Measurements from ENCODE around the gene SYT1. TPM values are rescaled to one million over a fixed set of nuclear protein-coding genes. Genes with fewer than 3 reads are reported as not detected.

Gene SYT1
- total and polyA plus RNA-seq, 2 donors (not counting 1 experiment from before 2014, with no cell fraction given) = 0.60 to 1.3 TPM

DNA sequence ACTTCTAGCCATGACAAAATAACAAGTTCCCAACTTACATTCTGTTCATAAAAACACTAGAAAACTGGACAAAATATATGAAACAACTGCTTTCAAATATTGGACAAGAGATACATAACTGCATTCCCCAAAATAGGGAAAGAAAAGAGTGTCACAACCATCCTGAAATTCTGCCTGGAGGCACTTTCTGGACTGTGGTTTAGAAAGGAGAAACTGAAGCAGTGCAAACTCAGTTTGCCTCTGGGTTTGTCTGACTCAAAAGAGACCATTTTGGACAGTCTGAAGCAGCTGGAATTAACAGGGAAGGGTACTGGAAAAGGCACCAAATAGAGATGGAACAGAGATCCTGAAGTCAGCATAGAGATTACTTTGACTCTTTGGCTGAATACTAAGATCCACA is 11.3 kb upstream of the SYT1 start:
- CTCF ChIA-PET = no interaction called here
- no peak for ATAC-seq (ENCODE audit: low read depth)

DNA sequence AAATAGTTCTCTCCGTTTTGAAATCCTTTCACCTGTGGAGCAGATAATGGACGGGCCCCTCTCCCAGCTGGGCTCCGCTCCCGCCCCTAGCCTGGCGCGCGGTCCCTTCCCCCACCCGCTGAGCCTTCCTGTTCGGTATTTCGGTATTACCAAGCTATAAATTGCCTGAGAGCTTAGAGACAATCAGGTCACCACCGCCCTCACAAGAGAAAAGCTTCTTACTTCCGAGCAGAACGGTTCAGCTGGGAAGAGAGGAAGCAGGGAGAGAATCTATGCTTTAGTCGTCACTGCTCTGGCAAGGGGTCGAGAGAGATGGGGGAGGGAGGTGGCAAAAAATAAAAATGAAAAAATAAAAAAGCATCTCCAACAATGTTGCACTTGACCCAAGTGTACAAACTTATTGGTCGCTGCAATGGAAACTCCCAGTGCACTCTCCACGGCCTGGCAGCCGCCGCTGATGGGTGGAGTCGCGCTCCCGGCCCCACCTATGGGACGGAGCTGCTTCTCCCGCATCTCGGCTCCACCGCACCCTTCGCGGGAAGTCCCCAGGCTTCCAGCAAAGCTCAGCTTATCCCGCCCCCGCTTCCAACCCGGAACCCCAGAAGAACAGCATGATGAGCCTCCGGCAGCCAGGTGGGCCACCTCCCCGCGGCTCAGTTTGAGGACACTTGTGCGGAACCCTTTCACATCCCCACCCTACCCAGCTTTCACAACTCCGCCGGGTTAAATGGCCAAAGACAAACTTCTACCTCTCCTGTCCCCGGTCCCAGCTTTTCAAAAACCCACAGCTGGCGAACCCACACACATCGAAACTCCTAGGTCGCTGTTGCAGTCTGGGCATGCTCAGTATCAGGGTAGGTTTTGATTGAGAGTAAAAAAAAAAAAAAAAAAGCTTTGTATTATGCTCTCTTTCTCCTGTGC is 832 bp upstream of the SYT1 start:
- peak overlapping the region; percentile 48 to 69 (median 63) for H3K4me3 ChIP-seq (ENCODE audit: control extremely low read depth in 1 of 5, extremely low read depth in 1 of 5, insufficient read depth in 1 of 5, low read depth in 2 of 5, low read length in 4 of 5)
- no peak for TF ChIP-seq EZH2 (IDR thresholded peaks at IDR 0.05; ENCODE audit: borderline replicate concordance, insufficient read depth, low read depth, low read length, poor library complexity, severe bottlenecking)
- TF ChIP-seq, protein P1, sequence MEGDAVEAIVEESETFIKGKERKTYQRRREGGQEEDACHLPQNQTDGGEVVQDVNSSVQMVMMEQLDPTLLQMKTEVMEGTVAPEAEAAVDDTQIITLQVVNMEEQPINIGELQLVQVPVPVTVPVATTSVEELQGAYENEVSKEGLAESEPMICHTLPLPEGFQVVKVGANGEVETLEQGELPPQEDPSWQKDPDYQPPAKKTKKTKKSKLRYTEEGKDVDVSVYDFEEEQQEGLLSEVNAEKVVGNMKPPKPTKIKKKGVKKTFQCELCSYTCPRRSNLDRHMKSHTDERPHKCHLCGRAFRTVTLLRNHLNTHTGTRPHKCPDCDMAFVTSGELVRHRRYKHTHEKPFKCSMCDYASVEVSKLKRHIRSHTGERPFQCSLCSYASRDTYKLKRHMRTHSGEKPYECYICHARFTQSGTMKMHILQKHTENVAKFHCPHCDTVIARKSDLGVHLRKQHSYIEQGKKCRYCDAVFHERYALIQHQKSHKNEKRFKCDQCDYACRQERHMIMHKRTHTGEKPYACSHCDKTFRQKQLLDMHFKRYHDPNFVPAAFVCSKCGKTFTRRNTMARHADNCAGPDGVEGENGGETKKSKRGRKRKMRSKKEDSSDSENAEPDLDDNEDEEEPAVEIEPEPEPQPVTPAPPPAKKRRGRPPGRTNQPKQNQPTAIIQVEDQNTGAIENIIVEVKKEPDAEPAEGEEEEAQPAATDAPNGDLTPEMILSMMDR (IDR thresholded peaks at IDR 0.05) = no peak
- DNase-seq (peak; percentile 43), ATAC-seq (ENCODE audit: low read depth) (peak; percentile 44)
- peaks cover 15 to 25% of the 10 kb centered on the region in 2 donors for H3K4me1 ChIP-seq (ENCODE audit: control insufficient read depth in 2 of 2, insufficient read depth in 2 of 2, low read length in 2 of 2)
- Mint-ChIP-seq H3K27ac (peak overlapping the region; percentile 63), H3K9me3 (ENCODE audit: insufficient read depth) (no peaks in the 10 kb centered on the region), H3K4me1 (peaks cover 19% of the 10 kb centered on the region), H3K27me3 (peaks cover 6% of the 10 kb centered on the region), H3K4me3 (peak overlapping the region; percentile 87)
- no peaks in the 10 kb centered on the region for H3K79me2 ChIP-seq (ENCODE audit: control insufficient read depth, insufficient read depth, low read length)
- H3K9me3 ChIP-seq (ENCODE audit: control extremely low read depth in 1 of 3, control insufficient read depth in 2 of 3, insufficient read depth in 1 of 3, low read length in 2 of 3) = no peaks in the 10 kb centered on the region
- peak overlapping the region; percentile 73 for H3K9ac ChIP-seq (ENCODE audit: low read length)
- ChIA-PET CTCF (no interaction called here), POLR2A (no interaction called here)
- peak overlapping the region; percentile 70 for H2AFZ ChIP-seq (ENCODE audit: insufficient read depth, low read depth, low read length, poor library complexity, severe bottlenecking)
- no peaks in the 10 kb centered on the region for H3K36me3 ChIP-seq (replicated peaks in 1 of 2; ENCODE audit: control extremely low read depth in 1 of 2, control insufficient read depth in 1 of 2, extremely low read depth in 1 of 2, insufficient read depth in 2 of 2, low read length in 1 of 2)
- peaks cover 0 to 14% (median 5%) of the 10 kb centered on the region in 4 experiments for H3K27me3 ChIP-seq (replicated peaks in 1 of 4; ENCODE audit: control extremely low read depth in 1 of 4, control insufficient read depth in 3 of 4, insufficient read depth in 4 of 4, low read length in 3 of 4)
- no peaks in the 10 kb centered on the region for H4K20me1 ChIP-seq (ENCODE audit: control insufficient read depth, insufficient read depth, low read length, poor library complexity, severe bottlenecking)
- no peak overlapping the region for H3K27ac ChIP-seq (ENCODE audit: low read length in 2 of 2)
- peak overlapping the region; percentile 81 for H3K4me2 ChIP-seq (replicated peaks; ENCODE audit: low read depth, low read length, poor library complexity, severe bottlenecking)
- WGBS (ENCODE audit: insufficient coverage) = 4% methylated on average over 28 of the region's 41 CpGs
- intact Hi-C loops (cut with micrococcal nuclease) = no loop called here

More for the DNA sequence above, 11.3 kb upstream of the SYT1 start:
- TF ChIP-seq, protein P1 (IDR thresholded peaks at IDR 0.05) = no peak
- no peak for TF ChIP-seq EZH2 (IDR thresholded peaks at IDR 0.05; ENCODE audit: borderline replicate concordance, insufficient read depth, low read depth, low read length, poor library complexity, severe bottlenecking)
- Mint-ChIP-seq H3K4me1 (no peaks in the 10 kb centered on the region), H3K9me3 (ENCODE audit: insufficient read depth) (peaks cover 4% of the 10 kb centered on the region), H3K27me3 (no peaks in the 10 kb centered on the region), H3K27ac (no peak overlapping the region), H3K4me3 (no peak overlapping the region)
- DNase-seq = no peak
- peaks cover 0 to 2% (median 0%) of the 10 kb centered on the region in 3 donors for H3K9me3 ChIP-seq (ENCODE audit: control extremely low read depth in 1 of 3, control insufficient read depth in 2 of 3, insufficient read depth in 1 of 3, low read length in 2 of 3)
- no peaks in the 10 kb centered on the region for H3K36me3 ChIP-seq (replicated peaks in 1 of 2; ENCODE audit: control extremely low read depth in 1 of 2, control insufficient read depth in 1 of 2, extremely low read depth in 1 of 2, insufficient read depth in 2 of 2, low read length in 1 of 2)
- H4K20me1 ChIP-seq (ENCODE audit: control insufficient read depth, insufficient read depth, low read length, poor library complexity, severe bottlenecking) = no peaks in the 10 kb centered on the region
- no peak overlapping the region for H3K9ac ChIP-seq (ENCODE audit: low read length)
- no peak overlapping the region for H3K4me2 ChIP-seq (replicated peaks; ENCODE audit: low read depth, low read length, poor library complexity, severe bottlenecking)
- POLR2A ChIA-PET = no interaction called here
- H3K4me3 ChIP-seq (ENCODE audit: control extremely low read depth in 1 of 5, extremely low read depth in 1 of 5, insufficient read depth in 1 of 5, low read depth in 2 of 5, low read length in 4 of 5) = no peak overlapping the region
- H3K79me2 ChIP-seq (ENCODE audit: control insufficient read depth, insufficient read depth, low read length) = no peaks in the 10 kb centered on the region
- H3K27me3 ChIP-seq (replicated peaks in 1 of 4; ENCODE audit: control extremely low read depth in 1 of 4, control insufficient read depth in 3 of 4, insufficient read depth in 4 of 4, low read length in 3 of 4) = no peaks in the 10 kb centered on the region
- no peak overlapping the region for H2AFZ ChIP-seq (ENCODE audit: insufficient read depth, low read depth, low read length, poor library complexity, severe bottlenecking)
- H3K4me1 ChIP-seq (ENCODE audit: control insufficient read depth in 2 of 2, insufficient read depth in 2 of 2, low read length in 2 of 2) = no peaks in the 10 kb centered on the region
- intact Hi-C loops (cut with micrococcal nuclease) = no loop called here
- no peak overlapping the region for H3K27ac ChIP-seq (ENCODE audit: low read length in 2 of 2)

Data from B cell (primary cell).